HL-60 (cell line): Measurements from ENCODE around the gene KIAA0232.
"Not testable (repeated sequence)": the region's sequence is repeated elsewhere in the genome, so short reads cannot be mapped to it uniquely, and the experiment has no call there.

Experiments used
- DNase-seq, 2 experiments: peaks; one replicate each; pipeline ENCODE4 v3.0.0-alpha.2; 2010 to 2020; ENCODE audit warnings: low read depth in 1 of 2, low spot score in 1 of 2
- H3K27ac ChIP-seq: fragments of 250-450 bp; sonication (Bioruptor Pico); replicated peaks from 2 replicates; pipeline ENCODE4 v1.5.1; 2020; ENCODE audit warnings: mild to moderate bottlenecking, moderate library complexity
- H3K27me3 ChIP-seq: fragments of 250-450 bp; sonication (Bioruptor Pico); 2 replicates; pipeline ENCODE4 v1.5.1; 2021; ENCODE audit warnings: mild to moderate bottlenecking, moderate library complexity; ENCODE audit not compliant: insufficient read depth, poor library complexity, severe bottlenecking
- H3K4me3 ChIP-seq: replicated peaks from 2 replicates; pipeline ENCODE4 v1.5.1; 2011; ENCODE audit warnings: mild to moderate bottlenecking, control low read depth, low read length; ENCODE audit not compliant: insufficient read depth
- GABPA ChIP-seq: IDR thresholded peaks from 2 replicates; pipeline ENCODE4 v1.6.1; 2012; ENCODE audit warnings: low read depth
- POLR2AphosphoS5 ChIP-seq: IDR thresholded peaks from 2 replicates; pipeline ENCODE4 v1.6.1; 2012; ENCODE audit warnings: low read depth
- SPI1 ChIP-seq: IDR thresholded peaks from 2 replicates; pipeline ENCODE4 v1.6.1; 2012; ENCODE audit warnings: low read depth, mild to moderate bottlenecking, borderline replicate concordance
- TF ChIP-seq, protein P1 (sequence below): IDR thresholded peaks from one replicate; pipeline ENCODE4 v1.5.1; 2011; ENCODE audit warnings: low read length, control low read depth, inconsistent platforms; ENCODE audit not compliant: insufficient read depth
- TF ChIP-seq, protein P2 (sequence below): IDR thresholded peaks from 2 replicates; pipeline ENCODE4 v1.6.1; 2012; ENCODE audit warnings: low read depth; ENCODE audit not compliant: insufficient replicate concordance

KIAA0232 gene

DNA sequence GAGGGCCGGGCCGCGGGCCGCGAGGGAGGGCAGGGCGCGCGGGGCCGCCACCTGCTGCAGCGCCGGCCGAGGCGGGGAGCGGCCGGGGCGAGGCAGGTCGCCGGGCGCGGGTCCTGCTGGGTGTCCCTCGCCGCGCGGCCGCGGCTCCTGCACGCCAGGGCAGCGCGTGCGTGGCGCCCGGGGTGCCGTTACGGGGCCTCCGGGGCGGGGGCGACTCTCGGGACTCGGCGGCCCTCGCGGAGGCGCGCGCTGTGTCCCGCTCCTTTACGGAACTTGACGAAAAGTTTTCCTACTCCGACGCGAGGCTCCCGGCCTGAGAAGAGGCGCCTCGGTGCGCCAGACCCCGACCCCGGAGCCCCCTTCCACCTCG is 127.4 kb downstream of the KIAA0232 start:
- Histone ChIP-seq H3K27ac (peak overlapping the region; percentile 76), H3K4me3 (peak overlapping the region; percentile 66), H3K27me3 (no peaks in the 10 kb centered on the region)
- DNase-seq: peak in 1 of 2 experiments; percentile 50
- TF ChIP-seq, protein P1, sequence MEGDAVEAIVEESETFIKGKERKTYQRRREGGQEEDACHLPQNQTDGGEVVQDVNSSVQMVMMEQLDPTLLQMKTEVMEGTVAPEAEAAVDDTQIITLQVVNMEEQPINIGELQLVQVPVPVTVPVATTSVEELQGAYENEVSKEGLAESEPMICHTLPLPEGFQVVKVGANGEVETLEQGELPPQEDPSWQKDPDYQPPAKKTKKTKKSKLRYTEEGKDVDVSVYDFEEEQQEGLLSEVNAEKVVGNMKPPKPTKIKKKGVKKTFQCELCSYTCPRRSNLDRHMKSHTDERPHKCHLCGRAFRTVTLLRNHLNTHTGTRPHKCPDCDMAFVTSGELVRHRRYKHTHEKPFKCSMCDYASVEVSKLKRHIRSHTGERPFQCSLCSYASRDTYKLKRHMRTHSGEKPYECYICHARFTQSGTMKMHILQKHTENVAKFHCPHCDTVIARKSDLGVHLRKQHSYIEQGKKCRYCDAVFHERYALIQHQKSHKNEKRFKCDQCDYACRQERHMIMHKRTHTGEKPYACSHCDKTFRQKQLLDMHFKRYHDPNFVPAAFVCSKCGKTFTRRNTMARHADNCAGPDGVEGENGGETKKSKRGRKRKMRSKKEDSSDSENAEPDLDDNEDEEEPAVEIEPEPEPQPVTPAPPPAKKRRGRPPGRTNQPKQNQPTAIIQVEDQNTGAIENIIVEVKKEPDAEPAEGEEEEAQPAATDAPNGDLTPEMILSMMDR: no peak
- TF ChIP-seq, protein P2, sequence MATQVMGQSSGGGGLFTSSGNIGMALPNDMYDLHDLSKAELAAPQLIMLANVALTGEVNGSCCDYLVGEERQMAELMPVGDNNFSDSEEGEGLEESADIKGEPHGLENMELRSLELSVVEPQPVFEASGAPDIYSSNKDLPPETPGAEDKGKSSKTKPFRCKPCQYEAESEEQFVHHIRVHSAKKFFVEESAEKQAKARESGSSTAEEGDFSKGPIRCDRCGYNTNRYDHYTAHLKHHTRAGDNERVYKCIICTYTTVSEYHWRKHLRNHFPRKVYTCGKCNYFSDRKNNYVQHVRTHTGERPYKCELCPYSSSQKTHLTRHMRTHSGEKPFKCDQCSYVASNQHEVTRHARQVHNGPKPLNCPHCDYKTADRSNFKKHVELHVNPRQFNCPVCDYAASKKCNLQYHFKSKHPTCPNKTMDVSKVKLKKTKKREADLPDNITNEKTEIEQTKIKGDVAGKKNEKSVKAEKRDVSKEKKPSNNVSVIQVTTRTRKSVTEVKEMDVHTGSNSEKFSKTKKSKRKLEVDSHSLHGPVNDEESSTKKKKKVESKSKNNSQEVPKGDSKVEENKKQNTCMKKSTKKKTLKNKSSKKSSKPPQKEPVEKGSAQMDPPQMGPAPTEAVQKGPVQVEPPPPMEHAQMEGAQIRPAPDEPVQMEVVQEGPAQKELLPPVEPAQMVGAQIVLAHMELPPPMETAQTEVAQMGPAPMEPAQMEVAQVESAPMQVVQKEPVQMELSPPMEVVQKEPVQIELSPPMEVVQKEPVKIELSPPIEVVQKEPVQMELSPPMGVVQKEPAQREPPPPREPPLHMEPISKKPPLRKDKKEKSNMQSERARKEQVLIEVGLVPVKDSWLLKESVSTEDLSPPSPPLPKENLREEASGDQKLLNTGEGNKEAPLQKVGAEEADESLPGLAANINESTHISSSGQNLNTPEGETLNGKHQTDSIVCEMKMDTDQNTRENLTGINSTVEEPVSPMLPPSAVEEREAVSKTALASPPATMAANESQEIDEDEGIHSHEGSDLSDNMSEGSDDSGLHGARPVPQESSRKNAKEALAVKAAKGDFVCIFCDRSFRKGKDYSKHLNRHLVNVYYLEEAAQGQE: no peak
- TF ChIP-seq POLR2AphosphoS5 (no peak; the same call in 1 of the 2 replicates), SPI1 (no peak), GABPA (no peak)

DNA sequence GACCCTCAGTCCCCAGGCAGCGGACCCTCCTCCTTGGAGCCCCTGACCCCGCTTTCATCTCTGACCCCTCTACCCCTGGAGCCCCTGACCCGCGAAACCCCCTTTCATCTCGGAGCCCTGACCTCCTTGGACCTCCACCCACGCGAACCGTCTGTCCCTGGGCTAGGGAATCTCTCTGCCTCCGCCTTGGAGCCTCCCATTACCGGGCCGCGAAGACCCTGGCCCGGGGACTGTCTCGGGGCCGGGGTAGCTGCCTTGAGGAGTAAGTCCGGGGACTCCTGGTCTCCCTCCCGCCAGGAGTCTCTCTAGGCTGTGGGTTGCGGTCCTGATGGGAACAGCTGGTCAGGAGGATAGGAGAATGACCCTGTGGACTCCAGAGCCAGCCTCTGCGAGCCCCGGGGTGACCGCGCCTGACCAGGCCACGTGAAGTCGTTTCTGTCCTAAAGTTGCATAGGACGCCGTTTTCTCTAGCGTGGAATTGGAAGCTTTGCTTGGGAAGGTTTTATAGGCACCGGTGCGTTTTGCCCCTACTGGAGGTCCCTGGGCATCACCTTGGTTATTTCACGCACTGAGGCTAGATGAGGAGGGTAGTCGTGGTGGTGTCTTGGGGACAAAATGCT is 127.9 kb downstream of the KIAA0232 start:
- TF ChIP-seq, protein P2: no peak
- TF ChIP-seq, protein P1: peak; percentile 0
- Histone ChIP-seq H3K27ac (peak overlapping the region; percentile 76), H3K4me3 (peak overlapping the region; percentile 66), H3K27me3 (no peaks in the 10 kb centered on the region)
- no peak for DNase-seq

DNA sequence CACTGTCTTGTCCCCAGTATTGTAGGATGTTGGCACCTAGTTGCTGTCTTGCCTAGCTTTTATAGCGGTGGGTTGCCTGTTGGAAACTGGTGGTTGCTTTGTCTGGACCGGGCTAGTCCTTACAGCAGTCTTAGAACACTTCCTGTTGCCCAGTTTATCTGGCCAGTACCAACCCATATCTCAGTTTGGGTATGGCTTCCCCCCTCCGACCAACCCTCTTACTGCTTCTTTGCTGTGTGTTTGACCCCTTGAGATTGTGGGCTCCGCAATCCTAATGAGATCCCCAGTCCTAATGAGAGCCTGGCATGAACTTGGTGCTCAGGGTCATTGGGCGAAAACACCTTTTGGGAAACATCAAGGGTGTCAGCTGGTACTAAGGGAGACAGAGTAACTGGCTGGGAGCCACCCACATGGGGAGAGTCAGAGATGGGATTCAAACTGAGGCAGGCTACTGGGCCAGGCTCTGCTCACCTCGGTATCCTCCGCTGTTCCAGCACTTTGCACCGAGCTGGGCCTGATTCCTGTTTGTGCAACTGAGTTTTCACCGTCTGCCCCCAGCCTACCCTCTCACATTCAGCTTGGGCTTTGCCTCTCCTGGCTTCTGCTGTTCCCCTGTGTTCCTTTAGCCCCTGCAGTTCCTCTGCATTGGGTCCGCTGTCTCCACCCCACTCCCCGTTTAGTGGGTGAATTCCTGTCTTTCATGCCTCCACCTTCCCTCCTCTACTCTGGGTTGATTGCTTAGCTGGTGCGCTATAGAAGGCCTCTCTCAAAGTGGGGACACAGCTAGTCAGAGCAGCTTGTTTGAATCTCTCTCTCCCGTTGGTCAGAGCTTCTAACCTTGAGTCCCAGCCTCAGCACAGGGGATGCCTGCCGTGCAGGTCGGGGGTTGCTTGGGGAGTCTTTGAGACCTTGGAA is 128.7 kb downstream of the KIAA0232 start:
- DNase-seq: no peak
- Histone ChIP-seq H3K27ac (no peak overlapping the region; the same call in 1 of the 2 replicates), H3K27me3 (no peaks in the 10 kb centered on the region), H3K4me3 (peak overlapping the region; percentile 66)
- TF ChIP-seq POLR2AphosphoS5 (no peak), GABPA (no peak), SPI1 (no peak)
- TF ChIP-seq, protein P1: no peak
- TF ChIP-seq, protein P2: no peak

DNA sequence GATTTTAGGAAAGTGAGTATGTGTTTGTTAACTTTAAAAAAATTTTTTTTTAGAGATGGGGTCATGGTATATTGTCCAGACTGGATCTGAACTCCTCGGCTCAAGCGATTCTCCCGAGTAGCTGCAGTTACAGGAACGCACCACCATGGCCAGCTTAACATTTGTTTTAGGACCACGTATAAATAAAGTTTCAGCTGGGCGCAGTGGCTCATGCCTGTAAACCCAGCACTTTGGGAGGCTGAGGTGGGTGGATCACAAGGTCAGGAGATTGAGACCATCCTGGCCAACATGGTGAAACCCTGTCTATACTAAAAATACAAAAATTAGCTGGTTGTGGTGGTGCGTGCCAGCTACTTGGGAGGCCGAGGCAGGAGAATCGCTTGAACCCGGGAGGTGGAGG is 129.4 kb downstream of the KIAA0232 start:
- not testable (repeated sequence) for H3K27ac ChIP-seq, H3K4me3 ChIP-seq

More for the DNA sequence above, 129.4 kb downstream of the KIAA0232 start:
- H3K27me3 ChIP-seq, DNase-seq: not testable (repeated sequence)
